Uterus (tissue), 2 donors: ENCODE results near the gene WNT5B.

Experiments
- CTCF ChIP-seq, 4 experiments: fragments of 200-600 bp in 2 of 4; fragments of 450-650 bp in 2 of 4; sonication (generic) in 2 of 4; IDR thresholded peaks; one replicate each; pipeline ENCODE4 v1.5.1; 2016 to 2019; ENCODE audit warnings: antibody characterized with exemption in 4 of 4, mild to moderate bottlenecking in 2 of 4, moderate library complexity in 1 of 4
- POLR2A ChIP-seq, 2 donors: fragments of 450-650 bp; IDR thresholded peaks; one replicate each; pipeline ENCODE4 v1.6.1; 2016; ENCODE audit warnings: antibody characterized with exemption in 2 of 2, mild to moderate bottlenecking in 1 of 2, moderate library complexity in 1 of 2

DNA sequence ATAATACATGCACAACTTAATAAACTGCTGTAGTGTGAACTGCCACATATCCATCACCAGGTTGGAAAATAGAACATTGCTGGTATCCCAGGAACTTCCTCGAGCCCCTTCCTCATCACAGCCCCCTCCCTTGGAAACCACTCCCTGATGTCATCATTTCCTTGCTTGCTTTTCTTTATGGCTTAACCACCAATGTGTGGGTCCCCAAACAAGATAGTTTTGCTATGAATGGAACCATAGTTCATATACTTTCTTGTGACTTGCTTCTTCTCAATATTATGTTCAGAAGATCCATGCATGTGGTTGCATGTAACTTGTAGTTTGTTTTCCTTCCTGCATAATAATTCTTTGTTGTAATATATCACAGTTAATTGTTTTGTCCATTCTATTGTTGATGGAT, 8.9 kb upstream of the WNT5B start:
- TF ChIP-seq CTCF (IDR thresholded peaks at IDR 0.05) (no peak), POLR2A (IDR thresholded peaks at IDR 0.05) (no peak)
